KOPT-K1 (cell line): Measurements from ENCODE around the gene ELF5.

ENCODE experiments used
- H3K27ac ChIP-seq: fragments of 200-600 bp; sonication (generic); 2 replicates; pipeline ENCODE4 v1.5.1; 2016; ENCODE audit warnings: antibody characterized with exemption, mild to moderate bottlenecking, low read depth, low read length; ENCODE audit not compliant: poor library complexity, severe bottlenecking
- H3K36me3 ChIP-seq: fragments of 200-600 bp; sonication (generic); 2 replicates; pipeline ENCODE4 v1.5.1; 2017; ENCODE audit warnings: antibody characterized with exemption, mild to moderate bottlenecking, low read length, moderate library complexity; ENCODE audit not compliant: insufficient read depth
- H3K9me3 ChIP-seq: fragments of 200-600 bp; sonication (generic); 2 replicates; pipeline ENCODE4 v1.5.1; 2017; ENCODE audit warnings: antibody characterized with exemption, low read length, mild to moderate bottlenecking; ENCODE audit not compliant: insufficient read depth, poor library complexity, severe bottlenecking

The ELF5 gene

DNA sequence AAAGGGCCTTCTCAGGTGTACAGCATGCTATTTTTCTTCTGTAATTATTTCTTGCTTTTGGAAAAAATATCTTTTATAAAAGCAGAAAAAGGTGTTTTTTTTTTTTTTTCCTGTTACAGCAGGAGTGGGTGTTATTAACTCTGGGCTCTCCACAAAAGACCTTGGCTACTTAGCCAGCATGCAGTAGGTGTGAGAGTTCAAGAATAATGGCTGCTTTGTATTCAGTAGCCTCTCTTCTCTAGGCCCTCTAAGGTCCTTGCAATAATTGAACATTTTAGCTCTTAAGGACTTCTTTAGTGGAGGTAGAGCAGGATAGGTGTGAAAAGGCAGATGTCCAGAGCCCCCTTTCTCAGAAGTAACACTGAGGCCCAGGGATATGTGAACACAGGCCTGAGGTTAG is 3.4 kb downstream of the ELF5 start:
- Histone ChIP-seq H3K9me3 (no peaks in the 10 kb centered on the region), H3K27ac (no peak overlapping the region), H3K36me3 (no peaks in the 10 kb centered on the region)

DNA sequence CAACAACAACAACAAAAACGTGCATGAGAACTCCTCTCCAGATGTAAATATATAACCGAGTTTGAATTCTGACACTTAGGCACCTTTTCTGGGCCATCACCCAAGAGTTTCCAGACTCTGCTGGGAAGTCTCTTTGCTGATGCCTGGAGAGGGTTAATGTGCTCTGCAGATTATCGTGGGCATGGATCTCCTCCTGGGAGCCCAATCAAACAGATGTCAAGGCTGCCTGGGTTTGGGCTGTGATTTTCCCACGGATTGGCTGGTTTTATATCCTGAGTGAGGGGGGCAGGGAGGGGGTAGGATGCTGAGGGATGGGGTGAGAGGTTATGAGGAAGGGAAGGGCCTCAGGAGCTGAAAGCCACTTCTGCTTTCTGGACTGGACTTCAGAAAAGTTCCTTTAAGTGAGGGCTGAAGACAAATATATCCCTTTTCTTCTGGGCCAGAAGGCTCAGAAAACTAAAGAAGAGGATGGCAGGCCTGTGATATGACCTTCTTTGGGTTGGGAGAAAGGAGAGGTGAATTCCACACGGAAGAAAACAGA is 4.2 kb downstream of the ELF5 start:
- Histone ChIP-seq H3K36me3 (no peaks in the 10 kb centered on the region), H3K27ac (no peak overlapping the region), H3K9me3 (no peaks in the 10 kb centered on the region)

DNA sequence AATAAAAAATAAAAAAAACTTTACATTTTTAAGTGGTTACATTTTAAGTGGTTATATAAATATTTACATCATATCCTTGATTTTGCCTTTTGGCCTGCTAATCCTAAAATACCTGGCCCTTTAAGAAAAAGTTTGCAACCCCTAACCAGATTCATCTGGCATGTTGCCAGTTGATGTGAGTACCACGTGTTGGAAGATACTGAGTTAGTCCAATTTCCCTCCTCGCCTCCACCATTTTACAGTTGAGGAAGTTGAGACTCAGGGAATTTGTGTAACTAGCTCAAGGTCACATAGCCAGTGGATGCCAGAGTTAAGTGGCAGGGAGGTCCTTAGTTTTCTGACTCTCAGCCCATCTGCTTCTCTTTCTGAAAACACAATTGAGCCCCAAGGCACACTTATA is 5.1 kb downstream of the ELF5 start:
- Histone ChIP-seq H3K36me3 (no peaks in the 10 kb centered on the region), H3K9me3 (no peaks in the 10 kb centered on the region), H3K27ac (no peak overlapping the region)

DNA sequence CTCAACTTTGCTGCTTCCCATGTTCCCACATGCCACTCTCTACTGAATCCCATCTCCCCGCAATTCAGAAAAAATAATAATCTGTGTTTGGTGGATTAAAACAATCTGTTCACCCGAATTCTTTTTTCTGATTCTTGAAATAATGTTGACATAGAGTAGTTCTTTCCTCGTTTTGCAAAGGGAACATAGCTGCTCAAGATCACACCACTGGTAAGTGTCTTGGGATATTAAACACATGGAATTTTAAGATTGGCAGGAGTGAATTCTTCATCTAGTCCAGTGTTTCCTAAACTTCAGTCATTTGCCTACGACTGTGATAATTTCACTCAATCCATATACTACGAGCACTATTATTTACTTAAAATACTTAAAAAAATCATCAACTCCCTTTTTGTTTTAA is 6.0 kb downstream of the ELF5 start:
- Histone ChIP-seq H3K27ac (no peak overlapping the region), H3K9me3 (no peaks in the 10 kb centered on the region), H3K36me3 (no peaks in the 10 kb centered on the region)

DNA sequence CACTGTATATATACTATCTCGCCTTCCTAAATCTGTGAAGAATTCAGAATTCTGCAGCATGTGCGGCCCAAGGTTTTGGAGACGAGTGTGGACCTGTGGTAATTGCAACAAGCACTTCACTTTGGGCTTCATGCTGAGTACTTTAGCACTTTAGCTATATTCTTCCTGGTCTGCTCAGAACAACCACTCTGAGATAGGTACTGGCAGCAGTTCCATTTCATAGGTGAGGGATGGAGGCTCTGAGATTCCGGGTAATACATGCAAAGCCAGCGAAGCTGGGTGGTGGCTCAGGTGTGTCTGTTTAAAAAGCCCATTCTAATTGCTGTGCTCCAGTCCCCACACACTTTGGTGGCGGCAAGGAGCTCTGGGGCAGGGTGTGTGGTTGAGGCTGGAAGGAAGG is 6.4 kb downstream of the ELF5 start:
- Histone ChIP-seq H3K36me3 (no peaks in the 10 kb centered on the region), H3K9me3 (no peaks in the 10 kb centered on the region), H3K27ac (no peak overlapping the region)

DNA sequence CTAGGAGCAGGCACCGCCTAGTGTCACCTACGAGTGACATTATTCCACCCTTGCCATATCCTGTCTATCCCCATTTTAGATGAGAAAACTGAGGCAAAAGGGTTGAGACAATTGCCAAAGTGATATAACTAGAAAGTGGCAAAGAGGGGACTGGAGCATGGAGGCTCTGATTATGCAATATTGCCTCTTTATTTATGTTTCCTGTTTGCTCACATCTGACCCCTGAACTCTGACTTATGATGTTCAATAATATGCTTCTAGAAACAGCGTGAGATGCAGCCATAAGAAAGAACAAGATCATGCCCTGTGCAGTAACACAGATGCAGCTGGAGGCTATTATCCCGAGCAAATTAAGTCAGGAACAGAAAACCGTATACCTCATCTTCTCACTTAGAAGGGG is 7.7 kb downstream of the ELF5 start:
- Histone ChIP-seq H3K9me3 (no peaks in the 10 kb centered on the region), H3K36me3 (no peaks in the 10 kb centered on the region), H3K27ac (no peak overlapping the region)

DNA sequence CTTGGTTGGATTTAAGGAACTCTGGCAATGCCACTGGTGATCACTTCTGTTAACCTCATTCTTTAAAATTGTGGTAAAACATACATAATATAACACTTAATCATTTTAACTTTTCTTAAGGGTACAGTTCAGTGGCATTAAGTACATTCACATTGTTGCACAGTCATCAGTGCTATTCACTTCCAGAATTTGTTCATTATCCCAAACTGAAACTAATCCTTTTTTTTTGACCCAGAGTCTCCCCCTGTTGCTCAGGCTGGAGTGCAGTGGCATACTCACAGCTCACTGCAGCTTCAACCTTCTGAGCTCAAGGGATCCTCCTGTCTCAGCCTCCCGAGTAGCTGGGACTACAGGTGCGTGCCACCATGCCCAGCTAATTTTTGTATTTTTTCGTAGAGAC is 10.6 kb downstream of the ELF5 start:
- Histone ChIP-seq H3K9me3 (no peaks in the 10 kb centered on the region), H3K27ac (no peak overlapping the region), H3K36me3 (no peaks in the 10 kb centered on the region)

DNA sequence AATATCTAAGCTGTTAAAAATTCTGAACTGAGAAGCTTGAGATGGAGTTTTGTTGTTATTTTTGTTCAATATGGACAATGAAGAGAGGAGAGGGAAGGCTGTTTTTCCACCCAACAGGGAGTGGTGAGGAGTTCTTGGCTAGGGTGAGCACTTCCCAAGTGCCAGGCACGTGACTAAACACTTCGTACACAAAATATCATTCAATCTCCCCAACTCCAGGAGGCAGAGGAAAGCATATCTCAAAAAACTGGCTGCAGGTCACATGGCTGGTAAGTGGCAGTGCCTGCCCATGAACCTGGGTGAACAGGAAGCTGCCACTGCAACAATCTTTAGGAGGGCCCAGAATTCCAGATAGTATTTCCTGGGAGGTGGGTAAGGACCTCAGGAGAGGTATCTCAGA is 11.6 kb downstream of the ELF5 start:
- no peaks in the 10 kb centered on the region for H3K36me3 ChIP-seq
- no peaks in the 10 kb centered on the region for H3K9me3 ChIP-seq
- no peak overlapping the region for H3K27ac ChIP-seq

DNA sequence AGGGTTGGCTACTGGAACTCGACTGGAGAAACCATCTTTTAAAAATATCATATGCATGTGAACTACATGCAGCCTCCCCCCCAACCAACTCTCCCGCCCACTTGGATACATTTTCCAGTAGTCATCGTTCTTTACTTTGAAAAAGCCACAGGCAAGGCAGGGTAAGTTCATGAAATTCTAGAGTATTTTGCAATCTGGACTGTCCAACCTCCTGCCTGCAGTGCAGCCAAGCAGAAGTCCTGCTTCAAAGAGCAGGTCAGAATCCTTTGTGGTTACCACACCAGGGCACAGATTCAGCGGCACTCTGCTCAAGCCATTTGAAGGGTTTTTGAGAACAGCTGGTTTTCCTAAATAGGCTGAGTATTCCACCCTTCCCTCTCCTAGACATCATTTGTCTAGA is 12.1 kb downstream of the ELF5 start:
- H3K27ac ChIP-seq: no peak overlapping the region
- no peaks in the 10 kb centered on the region for H3K9me3 ChIP-seq

DNA sequence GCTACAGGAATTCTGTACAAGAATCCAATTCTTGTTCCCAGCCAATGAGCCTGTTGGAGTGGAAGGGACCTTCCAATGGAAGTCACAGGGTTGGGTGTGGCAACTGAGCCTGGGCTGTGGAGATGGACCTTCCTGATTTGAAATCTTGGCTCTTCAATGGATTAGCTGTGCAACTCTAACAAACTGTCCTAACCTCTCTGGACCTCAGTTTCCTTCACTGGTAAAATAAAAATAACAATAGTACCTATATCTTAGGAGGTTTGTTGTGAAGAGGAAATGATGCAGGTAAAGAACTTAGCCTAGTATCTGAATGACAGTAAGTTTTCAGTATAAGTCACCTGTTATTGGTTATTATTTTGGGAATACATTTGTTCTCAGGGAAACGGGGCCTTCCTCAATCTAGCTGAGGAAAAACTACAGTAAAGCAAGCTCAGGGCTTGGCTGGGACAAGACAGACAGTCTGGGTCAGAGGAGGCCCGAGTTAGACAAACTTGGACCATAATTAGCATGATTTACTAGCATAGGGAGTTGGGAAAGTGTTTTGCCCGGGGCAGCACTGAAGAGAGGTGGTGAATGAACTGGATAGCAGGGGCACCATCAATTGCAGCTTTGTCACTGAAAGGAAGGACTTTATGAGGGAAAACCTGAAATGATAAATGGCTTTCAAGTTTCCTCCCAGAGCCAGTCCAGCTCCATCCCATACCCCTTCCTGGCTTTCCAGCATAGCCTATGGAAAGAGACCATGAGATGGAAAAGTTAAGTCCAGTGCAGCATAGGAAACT is 13.7 kb downstream of the ELF5 start:
- Histone ChIP-seq H3K9me3 (no peaks in the 10 kb centered on the region), H3K27ac (no peak overlapping the region), H3K36me3 (no peaks in the 10 kb centered on the region)

More for the DNA sequence above, 12.1 kb downstream of the ELF5 start:
- H3K36me3 ChIP-seq: no peaks in the 10 kb centered on the region

DNA sequence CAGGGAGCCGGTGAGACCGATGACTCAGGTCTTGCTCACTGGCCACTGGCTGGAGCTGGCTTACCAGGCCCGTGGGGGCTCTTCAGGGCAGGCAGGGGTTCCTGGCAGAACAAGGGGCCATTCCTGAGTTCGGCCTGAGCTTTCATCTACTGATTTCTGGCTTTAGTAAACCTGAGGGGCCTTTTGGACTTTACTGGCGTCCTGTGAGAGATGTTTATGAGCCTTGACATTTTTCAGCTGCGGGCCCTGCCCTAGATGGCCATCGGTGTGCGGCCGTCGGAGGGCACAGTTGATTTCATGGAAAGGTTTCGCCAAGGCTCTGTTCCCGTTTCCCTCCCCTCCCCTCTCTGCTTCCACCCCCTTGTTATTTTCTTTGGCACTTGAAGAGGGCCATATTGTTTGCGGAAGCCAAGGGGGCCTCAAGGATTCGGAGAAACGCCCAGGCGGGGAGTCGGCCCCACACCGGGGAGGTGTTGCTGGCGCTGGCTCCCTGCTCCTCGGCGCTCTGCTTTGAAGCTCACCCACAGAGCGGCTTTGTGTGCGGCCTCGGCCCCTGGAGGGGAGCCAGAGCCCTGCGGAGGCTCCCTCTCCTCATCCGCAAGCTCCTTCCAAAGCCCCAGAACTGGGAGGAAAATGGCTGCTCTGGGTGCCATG is 17.7 kb downstream of the ELF5 start:
- Histone ChIP-seq H3K36me3 (no peaks in the 10 kb centered on the region), H3K9me3 (no peaks in the 10 kb centered on the region), H3K27ac (no peak overlapping the region)

DNA sequence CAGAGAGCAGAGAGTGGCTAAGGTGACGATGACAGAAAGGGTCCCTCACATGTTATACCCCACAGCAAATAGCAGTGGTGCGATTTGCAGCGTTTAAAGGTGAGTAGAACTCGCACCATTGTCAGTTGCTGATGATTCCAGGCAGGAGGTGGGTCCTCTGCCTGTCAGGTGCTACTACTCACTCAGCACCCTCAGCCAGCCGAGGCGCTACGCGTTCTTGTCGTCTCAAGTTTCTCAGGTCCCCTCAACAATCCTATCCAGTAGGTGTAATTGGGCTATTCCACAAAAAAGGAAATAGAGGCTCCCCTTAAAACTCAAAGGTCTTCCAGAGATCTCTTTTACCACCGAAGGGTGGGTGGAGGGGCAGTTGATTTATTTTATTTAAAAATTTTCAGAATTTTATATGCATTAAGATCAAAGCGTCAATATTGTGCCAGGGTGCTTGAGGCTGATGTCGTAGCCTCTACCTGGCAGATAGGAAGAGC is 18.3 kb downstream of the ELF5 start:
- no peaks in the 10 kb centered on the region for H3K9me3 ChIP-seq
- no peak overlapping the region for H3K27ac ChIP-seq
- H3K36me3 ChIP-seq: no peaks in the 10 kb centered on the region

DNA sequence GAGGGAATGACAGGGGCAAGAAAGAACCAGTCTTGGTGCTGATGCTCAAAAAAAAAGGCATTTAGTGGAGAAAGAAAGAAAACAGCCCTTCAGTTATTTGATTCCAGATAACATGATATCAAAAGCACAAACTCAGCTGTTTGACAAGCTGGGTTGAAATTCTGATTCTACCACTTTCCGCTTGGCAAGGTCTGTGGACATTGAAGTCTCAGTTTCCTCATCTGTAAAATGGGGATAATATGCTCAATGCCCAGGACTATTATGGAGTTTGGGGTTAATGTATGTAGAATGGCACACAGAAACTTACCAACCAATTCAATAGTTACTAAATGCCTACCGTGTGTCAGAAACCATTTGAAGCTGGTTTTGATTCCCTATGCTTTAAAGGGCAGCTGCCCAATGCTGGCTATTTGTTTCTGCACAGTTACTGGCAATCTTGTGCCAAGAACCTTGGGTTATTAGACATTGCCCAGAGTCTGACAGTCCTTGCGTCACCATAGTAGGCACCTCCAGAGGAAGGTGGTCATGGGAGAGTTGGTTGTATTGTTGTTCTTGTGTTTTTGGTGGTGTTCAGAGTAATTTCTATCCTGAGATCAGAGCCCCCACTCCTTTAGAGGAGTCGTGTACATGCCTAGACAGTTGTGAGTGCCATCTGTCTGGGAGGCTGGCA is 19.5 kb downstream of the ELF5 start:
- H3K27ac ChIP-seq: no peak overlapping the region
- no peaks in the 10 kb centered on the region for H3K36me3 ChIP-seq
- H3K9me3 ChIP-seq: no peaks in the 10 kb centered on the region

DNA sequence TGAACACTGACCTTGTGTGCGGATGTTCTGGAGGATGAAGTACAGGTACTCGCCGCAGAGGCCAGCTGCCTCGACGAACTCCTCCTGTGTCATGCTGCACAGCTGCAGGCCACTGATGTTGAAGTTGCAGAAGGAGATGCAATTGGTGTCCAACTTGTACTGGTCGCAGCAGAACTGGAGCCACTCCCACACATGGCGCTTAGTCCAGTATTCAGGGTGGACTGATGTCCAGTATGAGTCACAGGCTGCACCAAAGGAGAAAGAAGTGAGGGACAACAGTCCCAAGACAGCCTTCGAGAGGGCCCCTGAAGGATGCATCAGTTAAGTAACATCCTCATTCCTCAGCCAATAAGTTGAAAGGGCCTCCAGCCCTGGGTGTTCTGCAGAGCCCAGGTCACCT is 20.1 kb downstream of the ELF5 start:
- H3K9me3 ChIP-seq: no peaks in the 10 kb centered on the region
- H3K27ac ChIP-seq: no peak overlapping the region
- no peaks in the 10 kb centered on the region for H3K36me3 ChIP-seq

DNA sequence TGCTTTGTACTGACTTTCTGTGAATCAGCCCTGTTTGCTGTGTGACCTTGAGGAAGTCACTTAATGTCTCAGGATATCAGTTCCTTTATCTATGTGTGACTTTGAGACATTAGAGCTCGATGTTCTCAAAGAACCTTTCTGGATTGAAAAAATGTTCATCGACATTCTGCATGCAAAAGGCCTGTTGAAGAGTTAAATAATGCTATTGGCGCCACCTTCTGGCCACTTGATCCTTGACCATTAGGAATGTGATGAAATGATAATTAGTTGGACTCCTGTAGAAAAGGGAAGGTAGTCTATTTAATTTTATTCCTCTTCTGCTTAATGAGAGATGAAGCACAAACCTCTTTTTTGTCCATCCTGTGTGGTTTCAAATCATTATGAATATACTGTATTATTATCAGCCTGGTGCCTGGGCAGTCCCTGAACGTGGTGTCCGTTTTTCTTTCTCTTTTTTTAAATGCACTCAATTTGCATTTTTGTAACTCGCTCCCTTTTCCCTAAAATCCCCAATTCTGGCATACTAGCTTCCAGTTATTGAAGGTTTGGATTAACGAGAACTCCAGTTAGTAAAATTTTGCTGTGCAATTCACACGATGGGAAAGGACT is 20.7 kb downstream of the ELF5 start:
- Histone ChIP-seq H3K27ac (no peak overlapping the region), H3K36me3 (no peaks in the 10 kb centered on the region), H3K9me3 (no peaks in the 10 kb centered on the region)
